GM19351 (cell line): ENCODE measurements around the gene RHOH.

ENCODE experiments used
- ATAC-seq: cut with Tn5 transposase; IDR thresholded peaks from one replicate; pipeline ENCODE4 v1.9.1; 2021; ENCODE audit warnings: mild to moderate bottlenecking, moderate library complexity; ENCODE audit not compliant: unreplicated experiment

RHOH gene

GRCh38 chr4:40232610-40233009, 35.8 kb downstream of the RHOH start:
- ATAC-seq = no peak

GRCh38 chr4:40233227-40233626, 36.4 kb downstream of the RHOH start:
- no peak for ATAC-seq

- no peak for ATAC-seq
These were observed 37.7 kb downstream of the RHOH start for GRCh38 chr4:40234519-40235039.

- ATAC-seq = no peak
These were observed 41.3 kb downstream of the RHOH start for GRCh38 chr4:40238008-40238699.

GRCh38 chr4:40238700-40239548, 42.1 kb downstream of the RHOH start:
- ATAC-seq = no peak

GRCh38 chr4:40240040-40240653, 43.3 kb downstream of the RHOH start:
- ATAC-seq = no peak

GRCh38 chr4:40241026-40241425, 44.2 kb downstream of the RHOH start:
- ATAC-seq = no peak

- no peak for ATAC-seq
These were observed 45.1 kb downstream of the RHOH start for GRCh38 chr4:40241941-40242340.

- ATAC-seq = no peak
These were observed 46.6 kb downstream of the RHOH start for GRCh38 chr4:40243386-40243948.

GRCh38 chr4:40244606-40245005, 47.8 kb downstream of the RHOH start:
- no peak for ATAC-seq

GRCh38 chr4:40245550-40245949, 48.7 kb downstream of the RHOH start:
- ATAC-seq = no peak

- no peak for ATAC-seq
These were observed 49.4 kb downstream of the RHOH start for GRCh38 chr4:40246011-40246900.

- ATAC-seq = no peak
These were observed 50.1 kb downstream of the RHOH start for GRCh38 chr4:40246938-40247337.

- no peak for ATAC-seq
These were observed 50.5 kb downstream of the RHOH start for GRCh38 chr4:40247350-40247749.

- ATAC-seq = no peak
These were observed 54.5 kb downstream of the RHOH start for GRCh38 chr4:40251366-40251765.

GRCh38 chr4:40253906-40254305, 57.1 kb downstream of the RHOH start:
- ATAC-seq = no peak

- no peak for ATAC-seq
These were observed 58.0 kb downstream of the RHOH start for GRCh38 chr4:40254608-40255392.

- ATAC-seq = no peak
These were observed 58.8 kb downstream of the RHOH start for GRCh38 chr4:40255393-40256281.

GRCh38 chr4:40256329-40256728, 59.5 kb downstream of the RHOH start:
- ATAC-seq = no peak
